Ishikawa (cell line): Measurements from ENCODE around the gene AVL9.

Source experiments
- CEBPB ChIP-seq: IDR thresholded peaks from 2 replicates; pipeline ENCODE4 v1.6.1; 2012
- CREB1 ChIP-seq: IDR thresholded peaks from 2 replicates; pipeline ENCODE4 v1.6.1; 2012; ENCODE audit warnings: low read depth
- EGR1 ChIP-seq: IDR thresholded peaks from 2 replicates; pipeline ENCODE4 v1.6.1; 2012
- EP300 ChIP-seq: IDR thresholded peaks from 2 replicates; pipeline ENCODE4 v1.6.1; 2012; ENCODE audit warnings: borderline replicate concordance
- FOXM1 ChIP-seq: IDR thresholded peaks from 2 replicates; pipeline ENCODE4 v1.6.1; 2012; ENCODE audit warnings: low read depth, borderline replicate concordance
- MAX ChIP-seq: IDR thresholded peaks from 2 replicates; pipeline ENCODE4 v1.6.1; 2012
- NFIC ChIP-seq: IDR thresholded peaks from 2 replicates; pipeline ENCODE4 v1.6.1; 2012
- RAD21 ChIP-seq: IDR thresholded peaks from 2 replicates; pipeline ENCODE4 v1.6.1; 2012; ENCODE audit warnings: low read depth
- REST ChIP-seq: IDR thresholded peaks from 2 replicates; pipeline ENCODE4 v1.6.1; 2012; ENCODE audit warnings: low read depth, mild to moderate bottlenecking
- TAF1 ChIP-seq: IDR thresholded peaks from 2 replicates; pipeline ENCODE4 v1.6.1; 2012; ENCODE audit warnings: low read depth, mild to moderate bottlenecking
- TCF12 ChIP-seq: IDR thresholded peaks from 2 replicates; pipeline ENCODE4 v1.6.1; 2012; ENCODE audit warnings: low read depth
- TEAD4 ChIP-seq: IDR thresholded peaks from 2 replicates; pipeline ENCODE4 v1.6.1; 2012
- USF1 ChIP-seq: IDR thresholded peaks from 2 replicates; pipeline ENCODE4 v1.6.1; 2012
- YY1 ChIP-seq: IDR thresholded peaks from 2 replicates; pipeline ENCODE4 v1.6.1; 2012; ENCODE audit warnings: low read depth
- ZBTB7A ChIP-seq: IDR thresholded peaks from 2 replicates; pipeline ENCODE4 v1.6.1; 2012; ENCODE audit warnings: low read depth

AVL9 gene

GRCh38 chr7:32602470-32602869, 107.2 kb downstream of the AVL9 start:
- TF ChIP-seq EGR1 (no peak), YY1 (no peak), NFIC (no peak), MAX (no peak), EP300 (no peak), TAF1 (no peak), TCF12 (no peak), RAD21 (no peak), TEAD4 (no peak), ZBTB7A (no peak), CEBPB (no peak), USF1 (no peak), FOXM1 (no peak), CREB1 (no peak), REST (no peak)

DNA sequence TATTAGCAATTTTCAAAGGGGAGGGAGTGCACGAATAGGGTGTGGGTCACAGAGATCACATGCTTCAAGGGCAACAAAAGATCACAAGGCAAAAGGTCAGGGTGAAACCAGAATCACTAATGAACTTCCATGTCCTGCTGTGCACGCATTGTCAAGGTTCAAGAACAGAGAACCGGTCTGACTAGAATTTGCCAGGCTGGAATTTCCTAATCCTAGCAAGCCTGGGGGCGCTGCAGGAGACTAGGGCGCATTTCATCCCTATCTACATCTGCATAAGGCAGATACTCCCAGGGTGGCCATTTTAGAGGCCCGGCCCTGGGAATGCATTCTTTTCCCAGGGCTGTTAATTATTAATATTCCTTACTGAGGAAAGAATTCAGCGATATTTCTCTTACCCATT, 108.8 kb downstream of the AVL9 start:
- TF ChIP-seq TEAD4 (peak; percentile 48; the same call in 1 of the 2 replicates), TCF12 (peak; percentile 24; the same call in 1 of the 2 replicates), CEBPB (peak; percentile 30; the same call in 1 of the 2 replicates)

GRCh38 chr7:32605032-32605431, 109.7 kb downstream of the AVL9 start:
- TF ChIP-seq ZBTB7A (no peak), EP300 (no peak), CREB1 (no peak), CEBPB (no peak), YY1 (no peak), EGR1 (no peak), RAD21 (no peak), TEAD4 (no peak), MAX (no peak), REST (no peak), USF1 (no peak), NFIC (no peak), TCF12 (no peak)

DNA sequence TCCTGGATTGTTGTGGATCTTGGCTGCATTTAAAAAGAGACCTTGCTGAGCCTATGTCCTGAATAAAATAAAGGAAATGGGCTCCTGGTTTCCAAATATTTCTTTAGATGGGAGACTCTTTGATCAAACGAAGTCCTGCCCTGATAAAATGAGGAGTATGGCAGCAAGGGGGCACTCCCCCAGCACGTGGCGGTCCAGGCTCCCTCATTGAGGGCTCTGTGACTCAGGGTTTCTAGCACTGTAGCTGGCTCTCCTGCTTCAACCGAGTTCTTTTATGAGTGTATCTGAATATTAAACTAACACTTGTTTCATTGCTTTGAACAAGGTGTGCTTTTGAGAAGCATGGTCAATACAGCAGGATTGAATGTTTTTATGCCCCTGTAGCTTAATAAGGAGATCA, 114.2 kb downstream of the AVL9 start:
- no peak for TF ChIP-seq USF1
- no peak for TF ChIP-seq MAX
- no peak for TF ChIP-seq CREB1
- TF ChIP-seq EGR1 = no peak

GRCh38 chr7:32611201-32612099, 116.2 kb downstream of the AVL9 start:
- TF ChIP-seq CREB1 (no peak), USF1 (no peak), RAD21 (no peak), REST (no peak), YY1 (no peak), TCF12 (no peak), NFIC (no peak), FOXM1 (no peak), CEBPB (no peak), MAX (no peak), TEAD4 (no peak), EGR1 (no peak), TAF1 (no peak)
